ENCODE measurements around the gene PNMA6E. TPM values are rescaled to one million over a fixed set of nuclear protein-coding genes. Genes with fewer than 3 reads are reported as not detected.

PNMA6E gene
- total and polyA plus RNA-seq, 2 experiments from 2014 or later, result not detected

- TF ChIP-seq REST (IDR thresholded peaks at IDR 0.05; ENCODE audit: unreplicated experiment) (no peak), EZH2phosphoT487 (IDR thresholded peaks at IDR 0.05; ENCODE audit: unreplicated experiment) (no peak), STAT1 (IDR thresholded peaks at IDR 0.05; ENCODE audit: unreplicated experiment) (no peak), JUNB (IDR thresholded peaks at IDR 0.05; ENCODE audit: unreplicated experiment) (no peak), ZNF114 (CRISPR knock-in tag; IDR thresholded peaks at IDR 0.05) (no peak), CREB1 (CRISPR knock-in tag; IDR thresholded peaks at IDR 0.05; ENCODE audit: low read depth) (no peak), CTCF (conservative IDR thresholded peaks at IDR 0.05; ENCODE audit: low read depth in 2 of 2) (no peak), ETS1 (IDR thresholded peaks at IDR 0.05) (no peak)
Observed at GRCh38 chrX:153411988-153412574, 10.9 kb upstream of the PNMA6E start (continued).

GRCh38 chrX:153411255-153411987 lies 10.3 kb upstream of the PNMA6E start, which contains the start of gene ZFP92:
TSS of gene ZFP92 (plus strand) at chrX:153411472. CDS start at chrX:153418323, 6,851 bp downstream.
- Histone ChIP-seq H2AFZ (peak within 1 kb of the TSS; percentile 38), H3K27me3 (ENCODE audit: insufficient read depth) (peaks cover 19% of the 10 kb centered on the region; the same call in 1 of the 2 replicates), H3F3A (replicated peaks; ENCODE audit: low read depth) (no peaks in the 10 kb centered on the region), H3K4me1 (ENCODE audit: insufficient read depth) (no peaks in the 10 kb centered on the region), H3K79me2 (replicated peaks; ENCODE audit: insufficient read depth) (no peaks in the 10 kb centered on the region), H3K36me3 (ENCODE audit: insufficient read depth) (no peaks in the 10 kb centered on the region), H4K20me1 (replicated peaks; ENCODE audit: insufficient read depth) (no peaks in the 10 kb centered on the region), H3K4me3 (peak within 1 kb of the TSS; percentile 53), H3K27ac (ENCODE audit: low read depth) (no peak within 1 kb of the TSS), H3K4me2 (peak within 1 kb of the TSS; percentile 75), H3K9me2 (ENCODE audit: insufficient read depth) (no peaks in the 10 kb centered on the region)
- DNase-seq (ENCODE audit: low spot score), result peak; percentile 19
- Mint-ChIP-seq H3K27ac (no peak within 1 kb of the TSS), H3K9me3 (no peaks in the 10 kb centered on the region), H3K4me1 (peaks cover 8% of the 10 kb centered on the region), H3K4me3 (peak within 1 kb of the TSS; percentile 72), H3K27me3 (ENCODE audit: insufficient read depth, low read depth, poor library complexity) (peaks cover 18% of the 10 kb centered on the region), H3K36me3 (ENCODE audit: low read depth) (no peaks in the 10 kb centered on the region)
- no peak for TF ChIP-seq EZH2 (IDR thresholded peaks at IDR 0.05; ENCODE audit: low read depth, unreplicated experiment)
- ATAC-seq, result peak; percentile 61
